HEK293 (cell line): ENCODE measurements around the gene DDX53.

Experiments used
- CTCF ChIA-PET: fragments of 350-600 bp; formaldehyde crosslinking; extraction: SDS; loops from one replicate; lab custom pipeline; 2021; ENCODE audit warnings: antibody characterized with exemption; lab: Yijun Ruan, JAX
- POLR2A ChIA-PET: fragments of 300-600 bp; formaldehyde crosslinking; extraction: SDS; loops from one replicate; lab custom pipeline; 2020; ENCODE audit warnings: antibody characterized with exemption, inconsistent platforms; lab: Yijun Ruan, JAX
- H3K27ac ChIP-seq: fragments of 200-500 bp; sonication (Bioruptor generic); 2 replicates; pipeline ENCODE4 v1.5.1; 2014; ENCODE audit warnings: low read depth, low read length, control low read depth, inconsistent platforms; ENCODE audit errors: extremely low read depth
- H3K36me3 ChIP-seq, 2 experiments: fragments of 200-500 bp in 1 of 2; sonication (Bioruptor generic) in 1 of 2; 1 replicate in 1 of 2; 2 replicates in 1 of 2; pipeline ENCODE4 v1.5.1; 2014 to 2017; ENCODE audit warnings: inconsistent platforms in 2 of 2, low read length in 2 of 2; ENCODE audit not compliant: control insufficient read depth in 2 of 2, insufficient read depth in 1 of 2
- H3K4me1 ChIP-seq: fragments of 200-500 bp; sonication (Bioruptor generic); 2 replicates; pipeline ENCODE4 v1.5.1; 2014; ENCODE audit warnings: mild to moderate bottlenecking, low read length, inconsistent platforms; ENCODE audit not compliant: control insufficient read depth, insufficient read depth
- H3K4me3 ChIP-seq: 2 replicates; pipeline ENCODE4 v1.5.1; 2011; ENCODE audit warnings: low read depth, mild to moderate bottlenecking, control low read depth, low read length, moderate library complexity
- H3K9me3 ChIP-seq: fragments of 200-500 bp; sonication (Bioruptor generic); 2 replicates; pipeline ENCODE4 v1.5.1; 2014; ENCODE audit warnings: low read depth, low read length, inconsistent platforms; ENCODE audit not compliant: control insufficient read depth, insufficient read depth
- BCL11A ChIP-seq: fragments of 450-650 bp; formaldehyde crosslinking; IDR thresholded peaks from 2 replicates; pipeline ENCODE4 v1.5.1; 2016; ENCODE audit warnings: low read depth, missing biosample characterization, missing genetic modification characterization
- HOXA7 ChIP-seq: sonication (generic); formaldehyde crosslinking; IDR thresholded peaks from 2 replicates; pipeline ENCODE4 v1.8.1; 2022; ENCODE audit warnings: missing genetic modification reagents, borderline replicate concordance
- OSR2 ChIP-seq: fragments of 450-650 bp; formaldehyde crosslinking; IDR thresholded peaks from 2 replicates; pipeline ENCODE4 v1.5.1; 2016; ENCODE audit warnings: missing biosample characterization, missing genetic modification characterization
- REPIN1 ChIP-seq: fragments of 450-650 bp; formaldehyde crosslinking; IDR thresholded peaks from 2 replicates; pipeline ENCODE4 v1.5.1; 2017; ENCODE audit warnings: missing biosample characterization, missing genetic modification characterization, low read depth
- SETDB1 ChIP-seq: IDR thresholded peaks from one replicate; pipeline ENCODE4 v1.6.1; 2017; ENCODE audit warnings: mild to moderate bottlenecking, low read length, moderate library complexity, mixed read lengths; ENCODE audit not compliant: insufficient read length
- SP7 ChIP-seq: fragments of 450-650 bp; formaldehyde crosslinking; IDR thresholded peaks from 2 replicates; pipeline ENCODE4 v1.5.1; 2016; ENCODE audit warnings: missing biosample characterization, missing genetic modification characterization
- ZBTB49 ChIP-seq: fragments of 450-650 bp; formaldehyde crosslinking; IDR thresholded peaks from 2 replicates; pipeline ENCODE4 v1.5.1; 2016; ENCODE audit warnings: missing biosample characterization, missing genetic modification characterization, low read depth
- ZNF112 ChIP-seq: fragments of 450-650 bp; formaldehyde crosslinking; IDR thresholded peaks from 2 replicates; pipeline ENCODE4 v1.5.0; 2017; ENCODE audit warnings: missing biosample characterization, missing genetic modification characterization
- ZNF132 ChIP-seq: fragments of 450-650 bp; formaldehyde crosslinking; IDR thresholded peaks from 2 replicates; pipeline ENCODE4 v1.5.1; 2017; ENCODE audit warnings: missing biosample characterization, missing genetic modification characterization, borderline replicate concordance
- ZNF140 ChIP-seq: fragments of 450-650 bp; formaldehyde crosslinking; IDR thresholded peaks from 2 replicates; pipeline ENCODE4 v1.5.1; 2016; ENCODE audit warnings: missing biosample characterization, missing genetic modification characterization
- ZNF223 ChIP-seq: fragments of 450-650 bp; formaldehyde crosslinking; IDR thresholded peaks from 2 replicates; pipeline ENCODE4 v1.5.1; 2016; ENCODE audit warnings: missing biosample characterization, missing genetic modification characterization
- ZNF248 ChIP-seq: fragments of 450-650 bp; formaldehyde crosslinking; IDR thresholded peaks from 2 replicates; pipeline ENCODE4 v1.5.1; 2017; ENCODE audit warnings: missing biosample characterization, missing genetic modification characterization
- ZNF26 ChIP-seq: fragments of 450-650 bp; formaldehyde crosslinking; IDR thresholded peaks from 2 replicates; pipeline ENCODE4 v1.5.1; 2016; ENCODE audit warnings: missing biosample characterization, missing genetic modification characterization
- ZNF350 ChIP-seq: fragments of 450-650 bp; formaldehyde crosslinking; IDR thresholded peaks from 2 replicates; pipeline ENCODE4 v1.5.0; 2017; ENCODE audit warnings: missing biosample characterization, mild to moderate bottlenecking, missing genetic modification characterization
- ZNF354C ChIP-seq: fragments of 450-650 bp; formaldehyde crosslinking; IDR thresholded peaks from 2 replicates; pipeline ENCODE4 v1.5.1; 2016; ENCODE audit warnings: missing biosample characterization, missing genetic modification characterization, low read depth, borderline replicate concordance
- ZNF488 ChIP-seq: fragments of 450-650 bp; formaldehyde crosslinking; IDR thresholded peaks from 2 replicates; pipeline ENCODE4 v1.5.1; 2016; ENCODE audit warnings: missing biosample characterization, missing genetic modification characterization
- ZNF501 ChIP-seq: fragments of 450-650 bp; formaldehyde crosslinking; IDR thresholded peaks from 2 replicates; pipeline ENCODE4 v1.5.1; 2016; ENCODE audit warnings: missing biosample characterization, missing genetic modification characterization
- ZNF510 ChIP-seq: fragments of 450-650 bp; formaldehyde crosslinking; IDR thresholded peaks from 2 replicates; pipeline ENCODE4 v1.5.1; 2018; ENCODE audit warnings: mild to moderate bottlenecking, missing genetic modification characterization, missing biosample characterization; ENCODE audit not compliant: insufficient replicate concordance
- ZNF621 ChIP-seq: fragments of 450-650 bp; formaldehyde crosslinking; IDR thresholded peaks from 2 replicates; pipeline ENCODE4 v1.5.1; 2017; ENCODE audit warnings: missing biosample characterization, missing genetic modification characterization
- ZNF670 ChIP-seq: fragments of 450-650 bp; formaldehyde crosslinking; IDR thresholded peaks from 2 replicates; pipeline ENCODE4 v1.5.1; 2016; ENCODE audit warnings: missing biosample characterization, missing genetic modification characterization, low read depth
- ZSCAN5A ChIP-seq: fragments of 450-650 bp; formaldehyde crosslinking; IDR thresholded peaks from 2 replicates; pipeline ENCODE4 v1.5.1; 2016; ENCODE audit warnings: missing biosample characterization, missing genetic modification characterization
- TF ChIP-seq, protein P1 (sequence below): fragments of 450-650 bp; formaldehyde crosslinking; IDR thresholded peaks from 2 replicates; pipeline ENCODE4 v1.5.1; 2016; ENCODE audit warnings: missing biosample characterization, missing genetic modification characterization
- TF ChIP-seq, protein P2 (sequence below): fragments of 450-650 bp; formaldehyde crosslinking; IDR thresholded peaks from 2 replicates; pipeline ENCODE4 v1.5.1; 2017; ENCODE audit warnings: missing biosample characterization, mild to moderate bottlenecking, missing genetic modification characterization, moderate library complexity

Gene DDX53

DNA sequence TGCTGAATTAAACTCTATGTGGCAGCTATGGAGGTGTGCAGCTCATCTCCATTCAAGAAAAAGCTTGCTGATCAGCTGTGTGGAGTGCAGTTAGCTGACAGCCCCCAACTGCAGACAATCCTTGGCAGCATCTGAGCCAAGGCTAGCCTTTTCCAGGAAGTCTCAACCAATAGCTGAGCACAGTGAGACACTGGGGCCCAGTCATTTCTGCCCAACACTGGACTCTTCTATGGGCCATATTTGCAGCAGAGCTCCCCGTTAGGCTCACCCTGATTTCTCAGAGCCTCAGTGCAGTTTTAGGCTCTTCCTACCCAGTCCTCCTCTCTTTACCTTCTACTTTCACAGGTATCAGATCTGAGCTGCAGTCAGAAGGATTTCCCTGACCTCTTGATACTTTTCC lies 12.9 kb downstream of the DDX53 start:
- TF ChIP-seq REPIN1 (tag by site-specific recombination) (no peak), HOXA7 (CRISPR knock-in tag) (no peak), ZNF132 (tag by site-specific recombination) (no peak), ZNF140 (no peak), SETDB1 (no peak), ZNF26 (tag by site-specific recombination) (no peak), ZNF510 (tag by site-specific recombination) (no peak), OSR2 (tag by site-specific recombination) (no peak), ZNF670 (no peak), ZNF621 (tag by site-specific recombination) (no peak), ZNF350 (tag by site-specific recombination) (no peak), SP7 (tag by site-specific recombination) (no peak), BCL11A (tag by site-specific recombination) (no peak)
- TF ChIP-seq, protein P1, sequence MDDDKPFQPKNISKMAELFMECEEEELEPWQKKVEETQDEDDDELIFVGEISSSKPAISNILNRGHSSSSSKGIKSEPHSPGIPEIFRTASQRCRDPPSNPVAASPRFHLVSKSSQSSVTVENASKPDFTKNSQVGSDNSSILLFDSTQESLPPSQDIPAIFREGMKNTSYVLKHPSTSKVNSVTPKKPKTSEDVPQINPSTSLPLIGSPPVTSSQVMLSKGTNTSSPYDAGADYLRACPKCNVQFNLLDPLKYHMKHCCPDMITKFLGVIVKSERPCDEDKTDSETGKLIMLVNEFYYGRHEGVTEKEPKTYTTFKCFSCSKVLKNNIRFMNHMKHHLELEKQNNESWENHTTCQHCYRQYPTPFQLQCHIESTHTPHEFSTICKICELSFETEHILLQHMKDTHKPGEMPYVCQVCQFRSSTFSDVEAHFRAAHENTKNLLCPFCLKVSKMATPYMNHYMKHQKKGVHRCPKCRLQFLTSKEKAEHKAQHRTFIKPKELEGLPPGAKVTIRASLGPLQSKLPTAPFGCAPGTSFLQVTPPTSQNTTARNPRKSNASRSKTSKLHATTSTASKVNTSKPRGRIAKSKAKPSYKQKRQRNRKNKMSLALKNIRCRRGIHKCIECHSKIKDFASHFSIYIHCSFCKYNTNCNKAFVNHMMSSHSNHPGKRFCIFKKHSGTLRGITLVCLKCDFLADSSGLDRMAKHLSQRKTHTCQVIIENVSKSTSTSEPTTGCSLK (tag by site-specific recombination), result no peak
- TF ChIP-seq, all 188 proteins: peak for 0
- Histone ChIP-seq H3K9me3 (no peaks in the 10 kb centered on the region), H3K4me3 (no peak overlapping the region), H3K4me1 (no peaks in the 10 kb centered on the region), H3K27ac (no peak overlapping the region), H3K36me3 (no peaks in the 10 kb centered on the region)
- ChIA-PET CTCF (interaction anchor here (0.6 to 0.7 kb wide), 2 partner anchors 152 to 540 kb away, joined by 3 read pairs; no protein-coding TSS in a partner anchor), POLR2A (no interaction called here)

GRCh38 chrX:23013366-23013765 lies 13.6 kb downstream of the DDX53 start:
- POLR2A ChIA-PET, result no interaction called here
- Histone ChIP-seq H3K4me3 (no peak overlapping the region), H3K36me3 (no peaks in the 10 kb centered on the region), H3K4me1 (no peaks in the 10 kb centered on the region), H3K27ac (no peak overlapping the region), H3K9me3 (no peaks in the 10 kb centered on the region)
- CTCF ChIA-PET, result interaction anchor here (0.7 kb wide), 1 partner anchor 151 kb away, joined by 3 read pairs; no protein-coding TSS in a partner anchor
- TF ChIP-seq ZNF248 (no peak), ZNF112 (tag by site-specific recombination) (no peak), ZBTB49 (tag by site-specific recombination) (no peak), ZNF140 (no peak), ZSCAN5A (tag by site-specific recombination) (no peak), ZNF501 (tag by site-specific recombination) (no peak), HOXA7 (CRISPR knock-in tag) (no peak), ZNF488 (tag by site-specific recombination) (no peak), ZNF354C (tag by site-specific recombination) (no peak), ZNF223 (tag by site-specific recombination) (no peak)
- TF ChIP-seq, protein P2, sequence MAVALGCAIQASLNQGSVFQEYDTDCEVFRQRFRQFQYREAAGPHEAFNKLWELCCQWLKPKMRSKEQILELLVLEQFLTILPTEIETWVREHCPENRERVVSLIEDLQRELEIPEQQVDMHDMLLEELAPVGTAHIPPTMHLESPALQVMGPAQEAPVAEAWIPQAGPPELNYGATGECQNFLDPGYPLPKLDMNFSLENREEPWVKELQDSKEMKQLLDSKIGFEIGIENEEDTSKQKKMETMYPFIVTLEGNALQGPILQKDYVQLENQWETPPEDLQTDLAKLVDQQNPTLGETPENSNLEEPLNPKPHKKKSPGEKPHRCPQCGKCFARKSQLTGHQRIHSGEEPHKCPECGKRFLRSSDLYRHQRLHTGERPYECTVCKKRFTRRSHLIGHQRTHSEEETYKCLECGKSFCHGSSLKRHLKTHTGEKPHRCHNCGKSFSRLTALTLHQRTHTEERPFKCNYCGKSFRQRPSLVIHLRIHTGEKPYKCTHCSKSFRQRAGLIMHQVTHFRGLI (tag by site-specific recombination), result no peak
